WTC11 (cell line): ENCODE measurements around the gene GTF3C1. TPM values are rescaled to one million over a fixed set of nuclear protein-coding genes. Genes with fewer than 3 reads are reported as not detected.

Experiments
- ATAC-seq: fragments of 200-7000 bp; cut with Tn5 transposase; 2 replicates; pipeline ENCODE4 v1.10.0; 2021; ENCODE audit warnings: mild to moderate bottlenecking, moderate library complexity
- CTCF ChIA-PET: fragments of 300-600 bp; sonication (Branson Sonifier 250); formaldehyde crosslinking; loops from one replicate; lab custom pipeline; 2021; ENCODE audit warnings: antibody characterized with exemption; lab: Charles Lee
- POLR2A ChIA-PET: fragments of 350-600 bp; sonication (Branson Sonifier 250); formaldehyde crosslinking; loops from one replicate; lab custom pipeline; 2021; ENCODE audit warnings: antibody characterized with exemption; lab: Charles Lee
- DNase-seq: peaks from one replicate; pipeline ENCODE4 v3.0.0; 2021; ENCODE audit warnings: low spot score
- H3K27ac Mint-ChIP-seq: 2 replicates; pipeline ENCODE4 v1.8.0; 2021; ENCODE audit warnings: mixed read lengths
- H3K27me3 Mint-ChIP-seq: 2 replicates; pipeline ENCODE4 v1.8.0; 2021; ENCODE audit warnings: low read depth, mild to moderate bottlenecking, moderate library complexity, mixed read lengths
- H3K36me3 Mint-ChIP-seq: 2 replicates; pipeline ENCODE4 v1.8.0; 2021; ENCODE audit warnings: mixed read lengths
- H3K4me1 Mint-ChIP-seq: 2 replicates; pipeline ENCODE4 v1.8.0; 2022; ENCODE audit warnings: mixed read lengths
- H3K4me3 Mint-ChIP-seq: 2 replicates; pipeline ENCODE4 v1.8.0; 2021; ENCODE audit warnings: mild to moderate bottlenecking, moderate library complexity, mixed read lengths
- H3K9me3 Mint-ChIP-seq: 2 replicates; pipeline ENCODE4 v1.8.0; 2021; ENCODE audit warnings: mixed read lengths
- CREB1 ChIP-seq: sonication (generic); formaldehyde crosslinking; IDR thresholded peaks from 2 replicates; pipeline ENCODE4 v1.8.0; 2023; ENCODE audit warnings: mild to moderate bottlenecking, missing genetic modification reagents
- JUN ChIP-seq: sonication (generic); formaldehyde crosslinking; IDR thresholded peaks from 2 replicates; pipeline ENCODE4 v1.8.0; 2023; ENCODE audit warnings: mild to moderate bottlenecking, missing genetic modification reagents
- KAT7 ChIP-seq: sonication (generic); formaldehyde crosslinking; IDR thresholded peaks from 2 replicates; pipeline ENCODE4 v1.8.1; 2023; ENCODE audit warnings: missing genetic modification reagents, mild to moderate bottlenecking, borderline replicate concordance
- NR1H2 ChIP-seq: sonication (generic); formaldehyde crosslinking; IDR thresholded peaks from 2 replicates; pipeline ENCODE4 v1.9.0; 2021; ENCODE audit warnings: mild to moderate bottlenecking, moderate library complexity, missing genetic modification reagents
- NR3C1 ChIP-seq: sonication (generic); formaldehyde crosslinking; conservative IDR thresholded peaks from 2 replicates; pipeline ENCODE4 v1.8.1; 2023; ENCODE audit warnings: low read depth, mild to moderate bottlenecking, missing genetic modification reagents
- SMAD4 ChIP-seq: sonication (generic); formaldehyde crosslinking; IDR thresholded peaks from 2 replicates; pipeline ENCODE4 v1.8.0; 2022; ENCODE audit warnings: mild to moderate bottlenecking, missing genetic modification reagents
- TEAD4 ChIP-seq: sonication (generic); formaldehyde crosslinking; IDR thresholded peaks from 2 replicates; pipeline ENCODE4 v1.8.0; 2022; ENCODE audit warnings: mild to moderate bottlenecking, missing genetic modification reagents
- ZMAT4 ChIP-seq: fragments of 250-450 bp; sonication (Bioruptor Pico); IDR thresholded peaks from 2 replicates; pipeline ENCODE4 v1.9.0; 2021; ENCODE audit warnings: mild to moderate bottlenecking
- ZNF121 ChIP-seq: sonication (generic); formaldehyde crosslinking; IDR thresholded peaks from 2 replicates; pipeline ENCODE4 v1.8.0; 2023; ENCODE audit warnings: missing genetic modification reagents
- ZNF396 ChIP-seq: fragments of 250-450 bp; sonication (Bioruptor Pico); IDR thresholded peaks from 2 replicates; pipeline ENCODE4 v1.8.0; 2021; ENCODE audit warnings: mild to moderate bottlenecking, moderate library complexity, borderline replicate concordance
- ZNF532 ChIP-seq: fragments of 250-450 bp; sonication (Bioruptor Pico); IDR thresholded peaks from 2 replicates; pipeline ENCODE4 v1.9.0; 2021; ENCODE audit warnings: mild to moderate bottlenecking, borderline replicate concordance
- total RNA-seq: library from RNA; stranded (reverse); gene quantifications from 3 replicates; pipeline ENCODE4 v1.2.3, GENCODE V29; 2021
- TF ChIP-seq, protein P1 (sequence below): sonication (generic); formaldehyde crosslinking; IDR thresholded peaks from 2 replicates; pipeline ENCODE4 v1.8.0; 2022; ENCODE audit warnings: mild to moderate bottlenecking, missing genetic modification reagents
- TF ChIP-seq, protein P2 (sequence below): sonication (generic); formaldehyde crosslinking; IDR thresholded peaks from 2 replicates; pipeline ENCODE4 v1.8.0; 2022; ENCODE audit warnings: mild to moderate bottlenecking, missing genetic modification reagents

The GTF3C1 gene
- total RNA-seq, 1 experiment from 2014 or later: 146 TPM

GRCh38 chr16:27544671-27545070, 5.0 kb downstream of the GTF3C1 start:
- TF ChIP-seq NR3C1 (CRISPR knock-in tag): no peak
- TF ChIP-seq, protein P1, sequence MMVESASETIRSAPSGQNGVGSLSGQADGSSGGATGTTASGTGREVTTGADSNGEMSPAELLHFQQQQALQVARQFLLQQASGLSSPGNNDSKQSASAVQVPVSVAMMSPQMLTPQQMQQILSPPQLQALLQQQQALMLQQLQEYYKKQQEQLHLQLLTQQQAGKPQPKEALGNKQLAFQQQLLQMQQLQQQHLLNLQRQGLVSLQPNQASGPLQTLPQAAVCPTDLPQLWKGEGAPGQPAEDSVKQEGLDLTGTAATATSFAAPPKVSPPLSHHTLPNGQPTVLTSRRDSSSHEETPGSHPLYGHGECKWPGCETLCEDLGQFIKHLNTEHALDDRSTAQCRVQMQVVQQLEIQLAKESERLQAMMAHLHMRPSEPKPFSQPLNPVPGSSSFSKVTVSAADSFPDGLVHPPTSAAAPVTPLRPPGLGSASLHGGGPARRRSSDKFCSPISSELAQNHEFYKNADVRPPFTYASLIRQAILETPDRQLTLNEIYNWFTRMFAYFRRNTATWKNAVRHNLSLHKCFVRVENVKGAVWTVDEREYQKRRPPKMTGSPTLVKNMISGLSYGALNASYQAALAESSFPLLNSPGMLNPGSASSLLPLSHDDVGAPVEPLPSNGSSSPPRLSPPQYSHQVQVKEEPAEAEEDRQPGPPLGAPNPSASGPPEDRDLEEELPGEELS (CRISPR knock-in tag): no peak
- no peak for TF ChIP-seq TEAD4
- no peak for TF ChIP-seq CREB1 (CRISPR knock-in tag)
- TF ChIP-seq ZNF532: no peak
- TF ChIP-seq ZMAT4: no peak
- TF ChIP-seq JUN (CRISPR knock-in tag): no peak
- no peak for TF ChIP-seq ZNF396
- H3K4me1 Mint-ChIP-seq: peaks cover 5% of the 10 kb centered on the region; the same call in 1 of the 2 replicates
- H3K9me3 Mint-ChIP-seq: peaks cover 5% of the 10 kb centered on the region; the same call in 1 of the 2 replicates
- CTCF ChIA-PET: no interaction called here
- POLR2A ChIA-PET: no interaction called here
- no peak overlapping the region for H3K4me3 Mint-ChIP-seq
- no peak for DNase-seq
- no peak overlapping the region for H3K27ac Mint-ChIP-seq
- 0 out of 2 replicates have a peak, but pooled peaks cover under 1% of the 10 kb centered on the region for H3K27me3 Mint-ChIP-seq
- H3K36me3 Mint-ChIP-seq: peaks cover 56% of the 10 kb centered on the region
- no peak for ATAC-seq

DNA sequence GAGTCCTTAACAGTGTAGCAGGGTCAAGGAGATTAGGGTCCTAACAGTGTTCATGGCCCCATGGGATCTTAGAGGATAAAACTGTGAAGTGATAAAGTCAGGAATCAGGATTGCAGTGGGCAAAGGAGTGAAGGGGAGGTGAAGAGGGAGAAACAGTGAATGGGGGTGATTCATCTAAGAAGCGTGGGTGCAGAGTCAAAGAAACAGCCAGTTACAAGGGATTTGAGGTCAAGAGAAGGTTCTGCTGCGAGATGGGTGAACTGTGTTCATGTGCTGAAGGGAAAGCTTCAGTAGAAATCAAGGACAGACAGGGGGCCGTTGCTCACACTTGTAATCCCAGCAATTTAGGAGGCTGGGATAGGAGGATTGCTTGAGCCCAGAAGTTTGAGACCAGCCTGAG, 5.9 kb downstream of the GTF3C1 start:
- no peak overlapping the region for H3K27ac Mint-ChIP-seq
- no peaks in the 10 kb centered on the region for H3K27me3 Mint-ChIP-seq
- H3K4me3 Mint-ChIP-seq: no peak overlapping the region
- CTCF ChIA-PET: no interaction called here
- DNase-seq: no peak
- H3K4me1 Mint-ChIP-seq: no peaks in the 10 kb centered on the region; the same call in 1 of the 2 replicates
- POLR2A ChIA-PET: no interaction called here
- peaks cover 5% of the 10 kb centered on the region; the same call in 1 of the 2 replicates for H3K9me3 Mint-ChIP-seq
- peaks cover 65% of the 10 kb centered on the region for H3K36me3 Mint-ChIP-seq
- ATAC-seq: no peak
- TF ChIP-seq NR1H2 (CRISPR knock-in tag): no peak
- TF ChIP-seq, protein P2, sequence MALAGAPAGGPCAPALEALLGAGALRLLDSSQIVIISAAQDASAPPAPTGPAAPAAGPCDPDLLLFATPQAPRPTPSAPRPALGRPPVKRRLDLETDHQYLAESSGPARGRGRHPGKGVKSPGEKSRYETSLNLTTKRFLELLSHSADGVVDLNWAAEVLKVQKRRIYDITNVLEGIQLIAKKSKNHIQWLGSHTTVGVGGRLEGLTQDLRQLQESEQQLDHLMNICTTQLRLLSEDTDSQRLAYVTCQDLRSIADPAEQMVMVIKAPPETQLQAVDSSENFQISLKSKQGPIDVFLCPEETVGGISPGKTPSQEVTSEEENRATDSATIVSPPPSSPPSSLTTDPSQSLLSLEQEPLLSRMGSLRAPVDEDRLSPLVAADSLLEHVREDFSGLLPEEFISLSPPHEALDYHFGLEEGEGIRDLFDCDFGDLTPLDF: no peak
- TF ChIP-seq KAT7 (CRISPR knock-in tag): no peak
- no peak for TF ChIP-seq JUN (CRISPR knock-in tag)
- no peak for TF ChIP-seq ZNF121 (CRISPR knock-in tag)

DNA sequence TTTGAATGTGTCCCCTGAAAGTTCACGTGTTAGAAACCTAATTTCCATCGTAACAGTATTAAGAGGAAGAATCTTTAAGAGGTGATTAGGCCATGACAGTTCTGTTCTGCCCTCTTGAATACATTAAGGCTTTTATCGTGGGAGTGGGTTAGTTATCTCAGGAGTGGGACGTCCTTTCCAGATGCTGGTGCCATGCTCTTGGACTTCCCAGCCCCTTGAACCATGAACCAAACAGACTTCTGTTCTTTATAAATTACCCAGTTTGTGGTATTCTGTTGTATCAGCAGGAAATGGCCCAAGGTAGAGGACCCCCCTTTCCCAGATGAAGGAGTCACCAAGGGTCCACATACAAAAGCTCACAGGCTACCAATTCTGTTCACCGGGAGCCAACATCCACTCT, 10.1 kb downstream of the GTF3C1 start:
- no peaks in the 10 kb centered on the region for H3K27me3 Mint-ChIP-seq
- no peaks in the 10 kb centered on the region for H3K4me1 Mint-ChIP-seq
- DNase-seq (no peak), ATAC-seq (no peak)
- H3K36me3 Mint-ChIP-seq: peaks cover 83% of the 10 kb centered on the region
- TF ChIP-seq SMAD4 (CRISPR knock-in tag) (no peak), JUN (CRISPR knock-in tag) (no peak)
- H3K27ac Mint-ChIP-seq: no peak overlapping the region
- peaks cover 5% of the 10 kb centered on the region; the same call in 1 of the 2 replicates for H3K9me3 Mint-ChIP-seq
- ChIA-PET CTCF (no interaction called here), POLR2A (no interaction called here)
- no peak overlapping the region for H3K4me3 Mint-ChIP-seq
